A673 (cell line): ENCODE measurements around the gene VASH1.

ENCODE experiments used
- EZH2 ChIP-seq: fragments of 200-600 bp; sonication (generic); IDR thresholded peaks from 2 replicates; pipeline ENCODE4 v1.6.1; 2017; ENCODE audit warnings: borderline replicate concordance, low read depth, mild to moderate bottlenecking, mixed read lengths, antibody characterized with exemption, low read length; ENCODE audit not compliant: poor library complexity, severe bottlenecking
- TF ChIP-seq, protein P1 (sequence below): fragments of 300-800, 200-600 bp; sonication (generic); conservative IDR thresholded peaks from 2 replicates; pipeline ENCODE4 v1.5.1; 2017; ENCODE audit warnings: low read depth, mild to moderate bottlenecking, antibody characterized with exemption, low read length, moderate library complexity, mixed read lengths

DNA sequence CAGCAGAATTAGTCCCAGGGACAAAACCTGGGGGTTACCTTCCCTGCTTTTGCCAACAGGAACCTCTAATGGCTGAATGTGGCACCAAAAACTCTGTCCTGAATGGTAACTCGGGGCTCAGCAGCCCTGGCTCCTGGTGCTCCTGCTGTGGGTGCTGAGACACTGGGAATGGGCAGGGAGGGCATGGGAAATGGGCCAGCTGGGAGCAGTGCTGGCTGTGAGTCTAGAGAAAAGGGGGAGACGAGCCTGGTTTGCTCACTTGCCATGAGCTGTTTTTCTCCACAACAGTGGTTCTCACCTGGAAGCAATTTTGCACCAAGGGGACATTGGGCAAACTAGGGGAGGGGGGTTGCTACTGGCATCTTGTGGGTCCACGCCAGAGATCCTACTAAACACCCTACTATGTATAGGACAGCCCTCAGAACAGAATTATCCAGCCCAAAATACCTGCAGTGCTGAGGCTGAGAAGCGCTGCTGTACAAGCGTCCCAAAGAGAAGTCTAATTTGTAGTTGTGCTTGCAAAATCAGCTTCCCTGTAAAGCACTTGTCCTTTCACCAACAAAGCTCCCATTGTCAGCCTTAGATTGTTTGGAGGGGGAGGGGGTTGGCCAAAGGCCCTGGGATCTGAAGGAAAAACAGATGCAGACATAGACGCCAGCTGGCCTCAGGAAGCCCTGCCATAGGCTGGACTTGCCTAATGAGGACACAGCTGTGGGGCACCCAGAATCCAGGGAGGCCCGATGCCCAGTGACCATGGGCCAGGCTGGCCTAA is 68.6 kb downstream of the VASH1 start:
- TF ChIP-seq, protein P1, sequence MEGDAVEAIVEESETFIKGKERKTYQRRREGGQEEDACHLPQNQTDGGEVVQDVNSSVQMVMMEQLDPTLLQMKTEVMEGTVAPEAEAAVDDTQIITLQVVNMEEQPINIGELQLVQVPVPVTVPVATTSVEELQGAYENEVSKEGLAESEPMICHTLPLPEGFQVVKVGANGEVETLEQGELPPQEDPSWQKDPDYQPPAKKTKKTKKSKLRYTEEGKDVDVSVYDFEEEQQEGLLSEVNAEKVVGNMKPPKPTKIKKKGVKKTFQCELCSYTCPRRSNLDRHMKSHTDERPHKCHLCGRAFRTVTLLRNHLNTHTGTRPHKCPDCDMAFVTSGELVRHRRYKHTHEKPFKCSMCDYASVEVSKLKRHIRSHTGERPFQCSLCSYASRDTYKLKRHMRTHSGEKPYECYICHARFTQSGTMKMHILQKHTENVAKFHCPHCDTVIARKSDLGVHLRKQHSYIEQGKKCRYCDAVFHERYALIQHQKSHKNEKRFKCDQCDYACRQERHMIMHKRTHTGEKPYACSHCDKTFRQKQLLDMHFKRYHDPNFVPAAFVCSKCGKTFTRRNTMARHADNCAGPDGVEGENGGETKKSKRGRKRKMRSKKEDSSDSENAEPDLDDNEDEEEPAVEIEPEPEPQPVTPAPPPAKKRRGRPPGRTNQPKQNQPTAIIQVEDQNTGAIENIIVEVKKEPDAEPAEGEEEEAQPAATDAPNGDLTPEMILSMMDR = no peak
- no peak for TF ChIP-seq EZH2
